ENCODE results near the gene MRPL54.

MRPL54 gene

GRCh38 chr19:3793799-3794198 is 31.3 kb downstream of the MRPL54 start:
- H3K4me3 ChIP-seq (ENCODE audit: low read depth, low read length), result no peak overlapping the region
- TF ChIP-seq CTCF (IDR thresholded peaks at IDR 0.05; ENCODE audit: control insufficient read depth, extremely low read depth, insufficient read depth), result no peak
- no peak for DNase-seq (ENCODE audit: low read depth)

- H3K4me3 ChIP-seq (ENCODE audit: low read depth, low read length), result no peak overlapping the region
- no peak for TF ChIP-seq CTCF (IDR thresholded peaks at IDR 0.05; ENCODE audit: control insufficient read depth, extremely low read depth, insufficient read depth)
- no peak for DNase-seq (ENCODE audit: low read depth)
Measured at GRCh38 chr19:3796358-3796757, 33.9 kb downstream of the MRPL54 start.

- no peak overlapping the region for H3K4me3 ChIP-seq (ENCODE audit: low read depth, low read length)
- no peak for DNase-seq (ENCODE audit: low read depth)
- no peak for TF ChIP-seq CTCF (IDR thresholded peaks at IDR 0.05; ENCODE audit: control insufficient read depth, extremely low read depth, insufficient read depth)
Measured at GRCh38 chr19:3798137-3798536, 35.7 kb downstream of the MRPL54 start.

GRCh38 chr19:3800996-3801395 is 38.5 kb downstream of the MRPL54 start:
- no peak for TF ChIP-seq CTCF (IDR thresholded peaks at IDR 0.05; ENCODE audit: control insufficient read depth, extremely low read depth, insufficient read depth)
- H3K4me3 ChIP-seq (ENCODE audit: low read depth, low read length), result no peak overlapping the region
- DNase-seq (ENCODE audit: low read depth), result no peak

- peak; percentile 11 for DNase-seq (ENCODE audit: low read depth)
- no peak for TF ChIP-seq CTCF (IDR thresholded peaks at IDR 0.05; ENCODE audit: control insufficient read depth, extremely low read depth, insufficient read depth)
- H3K4me3 ChIP-seq (ENCODE audit: low read depth, low read length), result no peak overlapping the region
Measured at GRCh38 chr19:3801412-3802096, 39.1 kb downstream of the MRPL54 start.

- no peak for TF ChIP-seq CTCF (IDR thresholded peaks at IDR 0.05; ENCODE audit: control insufficient read depth, extremely low read depth, insufficient read depth)
- no peak overlapping the region for H3K4me3 ChIP-seq (ENCODE audit: low read depth, low read length)
- no peak for DNase-seq (ENCODE audit: low read depth)
Measured at GRCh38 chr19:3803114-3803888, 40.8 kb downstream of the MRPL54 start.
